Ovary (tissue), 1 donor: ENCODE measurements around the gene EPHA5.

Source experiments
- EP300 ChIP-seq: sonication (generic); formaldehyde crosslinking; IDR thresholded peaks from one replicate; pipeline ENCODE4 v1.6.1; 2017; ENCODE audit warnings: antibody characterized with exemption
- POLR2A ChIP-seq: fragments of 450-650 bp; IDR thresholded peaks from one replicate; pipeline ENCODE4 v1.6.1; 2017; ENCODE audit warnings: antibody characterized with exemption, mild to moderate bottlenecking, moderate library complexity

- TF ChIP-seq EP300 = no peak
- no peak for TF ChIP-seq POLR2A
Observed at GRCh38 chr4:65508168-65508567, 162.1 kb downstream of the EPHA5 start.
